ENCODE results near the gene FAM167B.

Gene FAM167B

DNA sequence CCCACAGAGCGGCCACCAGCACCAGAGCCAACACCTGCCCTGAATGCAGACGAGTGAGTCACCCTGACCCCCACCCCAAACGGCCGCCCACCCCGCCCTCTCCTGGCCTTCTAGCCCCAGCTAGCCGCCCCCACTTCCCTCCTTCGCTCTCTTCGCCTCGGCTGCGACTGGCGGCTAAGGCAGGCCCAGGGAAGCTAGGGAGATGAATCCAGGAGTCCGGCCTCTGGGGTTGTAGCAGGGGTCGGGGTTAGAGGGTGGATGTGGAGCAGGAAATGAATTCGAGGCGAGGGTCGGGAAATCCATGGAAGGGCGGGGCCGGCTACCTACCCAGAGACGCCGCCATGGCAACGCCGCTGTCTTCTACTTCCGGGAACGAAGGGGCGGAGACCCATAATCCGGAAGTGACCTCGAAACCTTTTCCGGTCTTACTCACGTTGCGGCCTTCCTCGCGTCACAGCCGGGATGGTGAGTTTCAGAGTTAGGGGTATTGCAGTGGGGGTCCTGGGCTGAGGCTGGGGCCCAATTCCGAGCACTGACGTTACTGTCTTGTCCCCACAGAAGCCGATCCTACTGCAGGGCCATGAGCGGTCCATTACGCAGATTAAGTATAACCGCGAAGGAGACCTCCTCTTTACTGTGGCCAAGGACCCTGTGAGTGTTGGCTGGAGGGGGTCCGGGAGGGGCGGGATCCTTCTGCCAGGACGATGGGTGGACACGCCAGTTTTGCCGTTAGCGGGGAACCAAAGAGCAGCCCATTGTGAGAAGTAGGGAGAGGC is 24.9 kb upstream of the FAM167B start, which contains the start of the genes EIF3I and TMEM234:
EIF3I (plus strand) TSS at position 428 of the 776 bp plus-strand sequence; CDS start at position 463, 35 bp downstream.
TMEM234 (minus strand) TSS at position 374 of the 776 bp plus-strand sequence; CDS start at position 343, 31 bp downstream.
- in situ Hi-C loops (cut with HindIII; ENCODE audit: low sequenced_read_pairs), result no loop called here

DNA sequence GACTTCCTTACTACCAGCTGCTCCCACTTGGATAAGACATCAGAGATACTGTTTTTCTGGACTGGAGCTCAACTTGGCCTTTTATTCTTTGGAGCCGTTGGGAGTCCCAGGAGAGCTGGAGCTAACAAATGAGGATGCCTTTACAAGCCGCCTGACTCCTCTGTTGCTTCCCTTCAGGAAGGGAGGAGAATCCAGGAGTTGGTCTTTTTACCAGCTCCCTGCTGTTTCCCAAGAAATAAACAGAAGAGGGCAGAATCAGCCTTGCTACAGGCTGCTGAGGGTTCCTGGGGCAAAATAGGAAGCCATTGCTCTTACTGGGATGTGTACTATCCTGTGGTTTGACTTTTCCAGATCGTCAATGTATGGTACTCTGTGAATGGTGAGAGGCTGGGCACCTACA is 23.3 kb upstream of the FAM167B start:
- in situ Hi-C loops (cut with HindIII; ENCODE audit: low sequenced_read_pairs), result no loop called here

DNA sequence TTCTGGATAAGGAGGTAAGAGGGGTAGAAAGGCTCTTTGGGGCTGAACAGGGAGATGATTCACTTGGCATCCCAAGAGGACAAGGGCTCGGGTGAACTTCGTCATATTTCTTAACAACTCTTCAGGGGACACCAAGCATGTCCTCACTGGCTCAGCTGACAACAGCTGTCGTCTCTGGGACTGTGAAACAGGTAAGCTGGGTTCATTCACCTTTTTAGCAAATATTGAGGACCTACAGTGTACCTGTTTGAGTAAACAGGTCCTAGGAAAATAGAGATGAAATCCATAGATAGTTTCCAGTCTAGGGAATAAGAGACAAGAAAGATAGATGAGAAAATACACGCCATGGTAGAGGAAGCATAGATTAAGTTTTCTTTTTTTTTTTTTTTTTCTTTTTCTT is 22.7 kb upstream of the FAM167B start:
- in situ Hi-C loops (cut with HindIII; ENCODE audit: low sequenced_read_pairs), result no loop called here

DNA sequence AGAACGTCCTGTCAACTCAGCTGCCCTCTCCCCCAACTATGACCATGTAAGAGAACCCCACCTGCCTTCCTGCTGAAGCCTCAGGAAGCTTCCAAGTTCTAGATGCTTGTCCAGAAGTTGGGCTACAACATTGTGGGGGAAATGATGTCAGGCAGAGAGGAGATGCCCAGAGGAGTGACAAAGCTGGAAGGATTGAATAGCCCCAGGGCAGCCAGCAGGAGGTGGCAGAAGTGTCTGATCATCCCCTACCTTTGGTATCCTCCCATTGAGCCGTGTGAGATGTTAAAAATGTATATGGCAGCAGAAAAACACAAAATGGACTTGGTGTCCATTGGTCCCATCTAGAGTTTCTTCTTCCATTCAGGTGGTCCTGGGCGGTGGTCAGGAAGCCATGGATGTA is 18.3 kb upstream of the FAM167B start:
- in situ Hi-C loops (cut with HindIII; ENCODE audit: low sequenced_read_pairs), result no loop called here

DNA sequence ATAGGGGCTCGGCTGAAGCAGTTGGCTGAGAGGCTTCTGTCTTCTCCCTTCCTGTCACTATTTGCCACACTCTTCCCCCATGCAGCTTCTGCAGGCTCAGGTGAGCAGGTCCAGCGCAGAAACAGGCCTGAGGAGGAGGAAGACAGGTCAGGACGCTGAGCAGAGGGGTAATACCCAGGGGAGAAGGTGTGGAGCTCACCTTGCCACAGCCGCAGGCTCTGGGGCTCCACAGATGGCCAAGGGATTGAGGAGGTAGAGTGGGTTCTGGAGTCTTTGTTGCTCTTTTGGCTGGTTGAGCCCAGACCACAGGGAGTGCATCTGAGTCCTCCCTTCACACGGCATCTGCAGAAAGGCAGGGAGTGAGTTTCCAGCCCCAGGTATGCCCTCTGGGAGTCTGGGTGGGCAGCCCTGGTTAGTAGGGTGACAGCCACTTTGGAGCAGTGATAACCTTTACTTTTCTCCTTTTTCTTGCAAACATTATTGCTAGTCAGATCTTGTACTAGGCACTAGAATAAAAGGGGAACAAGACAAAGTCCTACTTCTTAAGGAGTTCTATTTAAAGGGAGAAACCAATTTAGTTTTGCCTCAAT is 15.1 kb upstream of the FAM167B start:
- in situ Hi-C loops (cut with HindIII; ENCODE audit: low sequenced_read_pairs), result no loop called here

DNA sequence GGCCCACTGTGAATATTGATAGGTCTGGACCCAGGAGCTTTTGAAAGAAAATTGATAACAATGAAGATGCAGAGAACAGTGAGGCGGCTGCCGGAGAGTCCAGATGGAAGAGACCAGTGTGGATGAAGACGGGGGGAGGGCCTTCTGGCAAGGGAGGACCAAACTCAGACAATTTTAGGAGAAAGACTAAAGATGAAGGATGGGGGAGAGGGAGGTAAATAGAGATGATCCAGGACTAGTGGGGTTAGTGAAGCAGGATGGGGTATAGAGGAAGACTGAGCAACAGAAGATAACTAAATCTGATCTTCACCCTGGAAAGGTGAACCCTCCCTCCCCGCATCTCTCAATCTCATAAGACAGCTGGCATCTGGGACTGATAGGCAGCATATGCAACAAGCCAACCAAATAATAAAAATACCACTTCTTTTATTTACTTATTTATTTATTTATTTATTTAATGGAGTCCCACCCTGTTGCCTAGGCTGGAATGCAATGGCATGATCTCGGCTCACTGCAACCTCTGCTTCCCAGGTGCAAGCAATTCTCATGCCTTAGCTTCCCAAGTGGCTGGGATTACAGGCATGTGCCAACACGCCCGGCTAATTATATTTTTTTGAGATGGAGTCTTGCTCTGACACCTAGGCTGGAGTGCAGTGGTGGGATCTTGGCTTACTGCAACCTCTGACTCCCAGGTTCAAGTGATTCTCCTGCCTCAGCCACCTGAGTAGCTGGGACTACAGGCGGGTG is 14.3 kb upstream of the FAM167B start:
- in situ Hi-C loops (cut with HindIII; ENCODE audit: low sequenced_read_pairs), result no loop called here

DNA sequence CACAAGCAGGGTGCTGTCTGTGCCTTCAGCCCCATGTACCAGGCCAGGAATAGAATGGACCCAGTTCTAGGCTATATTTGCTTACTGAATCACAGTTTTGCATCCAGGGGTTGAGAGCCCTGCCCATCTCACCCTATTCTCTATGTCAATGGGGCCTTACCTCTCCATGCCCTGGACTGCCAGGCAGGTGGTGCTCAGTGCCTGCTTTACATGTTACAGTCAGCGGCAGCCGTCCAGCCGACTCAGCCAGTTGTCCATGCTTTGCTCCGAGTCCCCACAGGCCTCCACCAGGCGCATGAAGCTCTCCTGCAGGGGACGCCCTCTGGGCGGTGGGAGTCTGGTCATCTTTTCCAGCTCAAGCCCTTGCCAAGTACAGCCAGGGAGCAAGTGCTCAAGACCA is 12.2 kb upstream of the FAM167B start:
- in situ Hi-C loops (cut with HindIII; ENCODE audit: low sequenced_read_pairs), result no loop called here

DNA sequence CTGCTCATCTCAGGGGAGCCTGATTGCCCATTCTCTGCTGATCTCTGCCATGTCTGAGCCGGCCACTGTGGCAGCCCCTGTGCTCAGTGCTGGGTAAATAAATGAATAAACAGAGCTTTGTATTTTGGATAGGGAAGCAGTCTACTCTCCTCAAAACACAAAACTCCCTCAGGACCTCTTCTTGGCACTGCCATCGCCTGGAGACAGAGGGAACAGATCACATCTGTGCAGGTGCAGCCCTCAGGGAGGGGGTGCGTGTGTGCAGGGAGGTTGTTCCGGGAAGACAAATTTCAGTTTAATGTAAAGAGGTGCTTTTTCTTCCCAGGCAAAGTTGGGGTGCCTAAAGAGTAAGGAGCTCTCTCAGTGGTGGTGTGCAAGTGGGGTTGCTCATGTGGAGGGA is 7.7 kb upstream of the FAM167B start:
- in situ Hi-C loops (cut with HindIII; ENCODE audit: low sequenced_read_pairs), result no loop called here

DNA sequence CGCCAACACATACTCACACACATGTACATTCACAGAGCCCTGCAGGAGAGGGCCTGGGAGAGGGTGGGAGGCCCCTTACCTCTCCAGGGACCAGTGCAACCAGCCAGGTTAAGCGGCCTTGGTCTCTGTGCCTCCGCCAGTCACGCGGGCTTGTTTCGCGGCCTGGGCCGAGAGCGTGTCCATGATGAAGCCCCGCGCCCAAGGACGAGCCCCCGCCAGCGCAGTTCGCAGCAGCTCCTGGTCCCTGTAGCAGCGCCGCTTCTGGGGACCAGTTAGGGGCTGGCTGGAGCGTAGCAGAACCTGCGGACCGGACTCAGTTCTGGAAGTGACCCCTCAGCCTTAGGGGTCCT is 7.3 kb upstream of the FAM167B start:
- in situ Hi-C loops (cut with HindIII; ENCODE audit: low sequenced_read_pairs), result no loop called here

DNA sequence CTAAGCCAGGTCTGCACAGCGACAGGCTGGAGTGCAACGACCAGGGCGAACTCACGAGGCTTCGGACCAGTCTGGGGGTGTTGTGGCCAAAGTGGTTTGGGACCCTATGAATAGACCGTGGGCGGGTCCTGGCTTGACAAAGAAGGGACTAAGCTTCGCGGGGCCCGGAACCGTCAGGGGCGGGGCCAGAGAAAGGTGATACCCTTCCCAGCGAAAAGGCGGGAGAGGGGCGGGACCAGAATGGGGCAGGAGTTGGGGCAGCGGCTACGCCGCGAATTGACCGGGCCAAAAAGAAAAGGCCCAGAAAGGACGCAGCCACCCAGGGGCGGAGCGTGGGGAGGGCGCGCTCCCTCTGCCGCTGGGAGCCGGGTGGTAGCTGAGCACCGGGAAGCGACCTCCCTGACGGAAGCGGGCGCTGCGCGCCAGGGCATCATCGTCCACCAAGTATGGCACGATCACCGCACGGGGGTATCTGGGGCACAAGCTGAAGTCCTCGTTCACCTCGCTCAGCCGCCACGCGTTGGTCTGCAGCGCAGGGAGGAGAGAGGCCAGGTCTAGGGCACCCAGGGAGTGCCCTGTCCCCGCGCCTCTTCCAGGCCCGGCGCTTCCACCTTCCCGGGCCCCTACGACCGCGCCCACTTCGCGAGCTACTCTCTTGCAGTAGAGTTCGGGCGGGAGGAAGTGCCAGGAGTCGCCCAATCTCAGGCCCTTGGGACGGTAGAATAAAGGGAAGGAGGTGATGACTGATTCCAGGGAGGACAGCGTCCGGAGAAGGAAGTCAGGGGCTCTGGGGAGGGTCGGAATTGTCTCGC is 6.7 kb upstream of the FAM167B start:
- in situ Hi-C loops (cut with HindIII; ENCODE audit: low sequenced_read_pairs), result no loop called here

DNA sequence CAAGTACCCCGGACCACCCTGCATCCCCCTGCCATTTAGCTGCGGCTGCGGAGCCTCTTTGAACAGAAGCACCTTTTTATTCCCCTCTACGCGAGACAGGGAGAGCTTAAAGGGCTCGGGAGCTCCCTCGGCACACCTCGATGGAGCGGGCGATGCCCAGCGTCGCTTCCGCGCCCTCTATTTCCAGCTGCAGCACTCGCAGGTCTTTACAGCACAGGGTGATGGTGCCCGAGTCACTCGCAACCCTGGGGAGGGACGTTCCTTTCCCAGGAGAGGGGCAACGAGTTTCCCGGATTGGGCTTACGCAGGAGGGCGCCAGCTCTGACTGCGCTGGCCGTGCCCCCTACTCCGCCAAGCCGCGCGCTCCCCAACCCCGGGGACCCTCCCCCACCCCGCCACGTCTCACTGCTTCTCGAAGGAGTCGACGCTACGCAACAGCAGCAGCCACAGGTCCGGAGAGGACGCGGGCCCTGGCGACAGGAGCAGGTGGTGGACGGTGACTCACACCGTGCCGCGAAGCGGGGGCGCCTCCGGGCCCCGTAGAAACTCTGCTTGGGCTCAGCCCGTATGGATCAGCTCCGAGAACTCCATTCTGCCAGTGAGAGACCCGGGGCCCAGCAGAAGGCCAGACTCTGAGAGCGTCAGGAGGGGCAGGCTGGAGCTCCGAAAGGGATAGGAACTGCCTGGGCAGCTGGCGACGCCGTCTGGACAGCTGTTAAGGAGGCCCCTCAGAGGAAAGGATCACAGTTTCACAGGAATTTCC is 5.8 kb upstream of the FAM167B start:
- in situ Hi-C loops (cut with HindIII; ENCODE audit: low sequenced_read_pairs), result no loop called here

DNA sequence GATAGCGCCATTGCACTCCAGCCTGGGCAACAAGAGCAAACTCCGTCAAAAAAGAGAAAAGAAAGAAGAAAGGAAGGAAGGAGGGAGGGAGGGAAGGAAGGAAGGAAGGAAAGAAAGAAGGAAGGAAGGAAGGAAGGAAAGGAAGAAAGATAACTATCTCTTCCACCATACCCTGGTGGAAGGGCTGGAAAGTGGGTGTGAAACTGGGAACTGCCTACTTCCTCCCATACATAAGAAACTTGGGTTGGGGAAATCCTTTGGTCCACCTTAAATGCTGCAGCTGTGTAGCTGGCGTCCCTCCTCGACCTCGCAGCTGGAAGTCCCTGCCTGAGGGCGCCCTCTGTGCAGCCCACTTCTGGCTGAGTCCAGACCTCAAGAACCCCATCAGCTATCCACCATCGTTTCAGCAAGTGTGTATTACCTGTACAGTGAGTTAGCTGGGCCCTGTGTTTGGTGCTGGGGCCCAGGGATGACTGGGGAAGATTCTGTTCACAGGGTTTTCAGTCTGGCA is 4.6 kb upstream of the FAM167B start:
- in situ Hi-C loops (cut with HindIII; ENCODE audit: low sequenced_read_pairs), result no loop called here

DNA sequence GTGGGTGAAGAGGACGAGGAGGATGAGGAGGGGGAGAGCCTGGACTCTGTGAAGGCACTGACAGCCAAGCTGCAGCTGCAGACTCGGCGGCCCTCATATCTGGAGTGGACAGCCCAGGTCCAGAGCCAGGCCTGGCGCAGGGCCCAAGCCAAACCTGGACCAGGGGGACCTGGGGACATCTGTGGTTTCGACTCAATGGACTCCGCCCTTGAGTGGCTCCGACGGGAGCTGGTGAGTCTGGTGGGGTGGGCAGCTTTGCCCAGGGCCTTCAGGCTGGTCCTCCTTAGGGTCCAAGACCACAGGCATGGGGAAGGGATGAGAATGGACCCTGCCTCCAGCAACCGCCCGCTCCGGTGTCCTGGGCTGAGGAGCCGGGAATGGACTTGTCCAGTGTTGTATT is 430 bp downstream of the FAM167B start:
- in situ Hi-C loops (cut with HindIII; ENCODE audit: low sequenced_read_pairs), result no loop called here

DNA sequence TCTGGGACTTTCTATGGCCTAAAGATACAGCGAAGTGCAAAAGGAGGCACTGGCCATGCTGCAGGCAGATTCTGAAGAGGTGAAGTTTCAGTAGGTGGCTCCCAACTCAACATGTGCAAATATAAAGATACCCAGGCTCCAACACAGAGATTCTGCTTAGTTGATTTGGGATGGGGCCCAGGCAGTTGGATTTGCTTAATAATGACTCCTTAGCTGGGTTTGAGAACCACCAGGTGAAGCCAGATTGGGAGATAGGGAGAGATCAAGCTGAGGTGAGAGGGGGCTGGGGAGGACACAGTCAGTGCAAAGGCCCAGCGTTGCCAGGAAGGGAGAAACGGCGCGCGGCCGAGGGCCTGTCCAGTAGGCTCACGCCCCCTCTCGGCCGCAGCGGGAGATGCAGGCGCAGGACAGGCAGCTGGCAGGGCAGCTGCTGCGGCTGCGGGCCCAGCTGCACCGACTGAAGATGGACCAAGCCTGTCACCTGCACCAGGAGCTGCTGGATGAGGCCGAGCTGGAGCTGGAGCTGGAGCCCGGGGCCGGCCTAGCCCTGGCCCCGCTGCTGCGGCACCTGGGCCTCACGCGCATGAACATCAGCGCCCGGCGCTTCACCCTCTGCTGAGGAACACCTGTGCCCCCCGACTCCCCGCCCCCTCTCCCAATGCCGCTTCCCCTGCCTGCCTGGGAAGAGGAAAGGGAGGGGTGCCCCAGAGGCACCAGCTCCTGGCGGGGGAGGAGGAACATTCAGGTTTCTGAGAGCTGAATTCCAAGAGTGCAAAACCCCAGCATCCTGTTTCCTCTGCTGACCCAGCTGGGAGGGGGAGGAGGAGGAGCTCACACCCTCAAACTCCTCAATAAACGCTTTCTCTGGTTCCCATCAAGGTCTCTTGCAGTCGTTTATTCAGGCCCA is 1.2 kb downstream of the FAM167B start:
- in situ Hi-C loops (cut with HindIII; ENCODE audit: low sequenced_read_pairs), result no loop called here

DNA sequence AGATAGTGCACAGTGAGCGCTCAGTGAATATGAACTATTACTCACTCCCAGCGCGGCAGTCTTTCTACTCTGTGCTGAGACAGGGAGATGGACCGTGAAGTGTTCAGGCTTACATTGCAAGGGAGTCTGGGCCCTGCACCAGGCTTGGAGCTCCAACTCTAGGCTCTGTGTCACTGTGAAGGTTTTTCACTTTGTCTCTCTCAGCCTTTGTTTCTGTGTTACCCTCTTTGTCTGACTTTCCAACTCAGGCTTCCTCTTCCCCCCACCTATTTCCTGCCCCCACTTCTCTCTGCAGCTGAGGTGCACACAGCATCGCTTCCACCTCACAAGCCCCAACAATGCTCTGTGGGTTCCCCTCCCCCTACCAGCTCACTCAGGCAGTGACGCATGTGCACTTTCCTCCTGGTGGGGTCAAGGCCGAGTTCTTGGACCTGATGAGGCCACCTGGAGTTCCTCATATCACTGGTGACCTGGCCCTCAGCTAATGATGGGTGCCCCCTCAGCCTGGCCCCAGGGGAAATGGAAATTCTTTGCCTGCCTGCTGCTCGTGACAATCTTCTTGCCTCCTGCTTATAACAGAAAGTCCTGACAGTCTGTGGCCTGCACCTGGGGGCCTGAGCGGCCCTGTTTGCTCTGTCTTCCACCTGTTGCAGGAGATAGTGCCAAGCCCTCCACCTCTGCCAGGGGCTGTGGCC is 3.0 kb downstream of the FAM167B start:
- in situ Hi-C loops (cut with HindIII; ENCODE audit: low sequenced_read_pairs), result no loop called here

DNA sequence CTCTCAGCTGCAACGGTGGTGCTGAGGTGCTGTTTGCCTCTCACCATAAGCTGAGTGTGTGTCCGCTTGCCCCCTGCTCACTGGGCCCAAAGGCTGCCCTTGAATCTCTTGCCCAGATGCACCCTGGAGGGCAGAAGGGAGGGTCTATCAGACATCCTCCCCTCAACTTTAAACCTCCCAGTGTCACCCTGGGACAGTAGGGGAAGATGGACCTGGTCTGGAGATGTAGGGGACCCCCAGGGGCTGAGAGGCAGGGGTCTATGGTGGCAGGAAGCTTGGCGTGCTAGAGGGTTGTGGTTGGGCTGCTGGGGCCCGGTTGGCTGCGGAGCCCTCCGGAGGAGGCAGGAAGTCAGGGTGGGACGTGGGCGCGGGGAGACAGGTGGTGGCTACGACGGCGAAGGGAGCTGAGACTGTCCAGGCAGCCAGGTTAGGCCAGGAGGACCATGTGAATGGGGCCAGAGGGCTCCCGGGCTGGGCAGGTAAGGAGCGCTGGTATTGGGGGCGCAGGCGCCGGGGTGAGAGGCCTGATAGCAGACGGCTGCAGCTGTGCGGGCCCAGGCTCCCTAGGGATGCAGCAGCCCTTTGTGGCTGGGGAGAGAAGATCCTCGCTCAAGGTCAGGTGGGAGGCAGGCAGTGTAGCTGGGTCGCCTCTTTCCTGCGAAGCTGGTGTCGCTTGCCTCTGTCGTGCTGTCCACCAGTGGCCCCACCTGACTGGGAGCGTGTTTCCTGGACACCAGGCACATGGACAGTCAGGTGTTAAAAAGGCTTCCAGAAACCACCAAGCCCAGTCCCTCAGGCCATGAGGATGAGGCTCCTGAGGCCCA is 4.1 kb downstream of the FAM167B start, which contains the start of gene LCK:
LCK (plus strand) TSS at position 373 of the 824 bp plus-strand sequence. CDS start 23,065 bp downstream, outside the sequence.
- in situ Hi-C loops (cut with HindIII; ENCODE audit: low sequenced_read_pairs), result no loop called here
